ENCODE results near the gene LSM12.

DNA sequence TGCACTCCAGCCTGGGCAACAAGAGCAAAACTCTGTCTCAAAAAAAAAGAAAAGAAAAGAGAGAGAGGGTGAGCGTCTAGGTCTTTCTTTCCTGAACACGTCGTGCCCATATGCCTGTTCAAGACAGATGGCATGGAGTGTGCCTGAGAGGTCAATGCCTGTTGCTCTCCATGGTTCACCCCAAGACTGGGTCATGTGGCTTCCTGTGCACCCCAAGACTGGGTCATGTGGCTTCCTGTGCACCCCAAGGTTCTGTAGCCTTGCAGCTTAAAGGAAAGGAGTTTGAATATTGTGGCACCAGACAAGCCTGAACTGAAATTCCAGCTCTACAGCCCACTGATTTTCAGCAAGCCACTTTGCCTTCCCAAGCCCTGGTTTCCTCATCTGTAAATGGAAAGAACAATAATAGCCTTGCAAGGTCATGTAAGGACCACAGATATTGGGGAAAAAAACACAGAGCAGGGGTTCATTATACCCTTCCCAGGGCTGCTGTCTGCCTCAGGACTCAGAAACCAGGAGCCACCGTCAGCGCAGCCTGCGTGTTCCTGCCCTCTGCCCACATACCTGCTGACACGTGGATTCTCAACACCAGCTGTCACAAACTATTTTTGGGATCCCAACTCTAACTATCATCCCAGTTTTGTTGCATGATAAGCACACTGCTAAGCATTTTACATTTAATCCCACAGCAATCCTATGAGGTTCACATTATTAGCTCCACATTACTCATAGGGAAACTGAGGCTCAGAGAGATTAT is 80.1 kb downstream of the LSM12 start:
- TF ChIP-seq, protein P1, sequence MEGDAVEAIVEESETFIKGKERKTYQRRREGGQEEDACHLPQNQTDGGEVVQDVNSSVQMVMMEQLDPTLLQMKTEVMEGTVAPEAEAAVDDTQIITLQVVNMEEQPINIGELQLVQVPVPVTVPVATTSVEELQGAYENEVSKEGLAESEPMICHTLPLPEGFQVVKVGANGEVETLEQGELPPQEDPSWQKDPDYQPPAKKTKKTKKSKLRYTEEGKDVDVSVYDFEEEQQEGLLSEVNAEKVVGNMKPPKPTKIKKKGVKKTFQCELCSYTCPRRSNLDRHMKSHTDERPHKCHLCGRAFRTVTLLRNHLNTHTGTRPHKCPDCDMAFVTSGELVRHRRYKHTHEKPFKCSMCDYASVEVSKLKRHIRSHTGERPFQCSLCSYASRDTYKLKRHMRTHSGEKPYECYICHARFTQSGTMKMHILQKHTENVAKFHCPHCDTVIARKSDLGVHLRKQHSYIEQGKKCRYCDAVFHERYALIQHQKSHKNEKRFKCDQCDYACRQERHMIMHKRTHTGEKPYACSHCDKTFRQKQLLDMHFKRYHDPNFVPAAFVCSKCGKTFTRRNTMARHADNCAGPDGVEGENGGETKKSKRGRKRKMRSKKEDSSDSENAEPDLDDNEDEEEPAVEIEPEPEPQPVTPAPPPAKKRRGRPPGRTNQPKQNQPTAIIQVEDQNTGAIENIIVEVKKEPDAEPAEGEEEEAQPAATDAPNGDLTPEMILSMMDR (IDR thresholded peaks at IDR 0.05) = no peak
- no peak for TF ChIP-seq POLR2A (IDR thresholded peaks at IDR 0.05)

Measured in uterus (tissue), 2 donors.